Left lobe of liver (tissue), 2 donors: ENCODE results near the gene UQCR11. TPM values are rescaled to one million over a fixed set of nuclear protein-coding genes. Genes with fewer than 3 reads are reported as not detected.

Experiments
- ATAC-seq: fragments of 200-7000 bp; cut with Tn5 transposase; one replicate; pipeline ENCODE4 v1.9.1; 2020; ENCODE audit warnings: mild to moderate bottlenecking, moderate library complexity
- DNase-seq: peaks from one replicate; pipeline ENCODE4 v3.0.0-alpha.2; 2020; ENCODE audit warnings: low spot score
- total RNA-seq: library from RNA; stranded (reverse); gene quantifications from one replicate; pipeline ENCODE4 v1.2.1, GENCODE V29; 2021
- donor health status: DM: no; HTN: no; CAD: no; lungs with moderate emphysema.
- donor health status: DM: no; HTN: yes; CAD: no.

UQCR11 gene
- total RNA-seq, 1 donor from 2014 or later, result 220 TPM

- no peak for DNase-seq
- no peak for ATAC-seq
These were observed 55.8 kb downstream of the UQCR11 start for GRCh38 chr19:1549332-1549945.

Other genes with a start within 250 kb of the UQCR11 start
- 105 TPM for gene NDUFS7, start 221.6 kb downstream of the UQCR11 start, total RNA-seq
- gene GAMT, start 203.9 kb downstream of the UQCR11 start, total RNA-seq, result 214 TPM
- 48.1 TPM for gene DAZAP1, start 197.9 kb downstream of the UQCR11 start, total RNA-seq
- gene RPS15, start 167.1 kb downstream of the UQCR11 start, total RNA-seq, result 410 TPM
- 0.13 TPM for gene APC2, start 155.3 kb downstream of the UQCR11 start, total RNA-seq
- gene C19orf25, start 126.2 kb downstream of the UQCR11 start, total RNA-seq, result 19.2 TPM
- gene PCSK4, start 115.1 kb downstream of the UQCR11 start, total RNA-seq, result 4.8 TPM
- 118 TPM for gene REEP6, start 114.3 kb downstream of the UQCR11 start, total RNA-seq
- 1.6 TPM for gene ADAMTSL5, start 92.4 kb downstream of the UQCR11 start, total RNA-seq
- gene PLK5, start 81.4 kb downstream of the UQCR11 start, total RNA-seq, result not detected
- 11.4 TPM for gene MEX3D, start 37.1 kb downstream of the UQCR11 start, total RNA-seq
- 40.3 TPM for gene MBD3, start 12.6 kb downstream of the UQCR11 start, total RNA-seq
- gene TCF3, start 47.2 kb upstream of the UQCR11 start, total RNA-seq, result 14.2 TPM
- gene ONECUT3, start 148.0 kb upstream of the UQCR11 start, total RNA-seq, result 0.03 TPM
- 1.4 TPM for gene ATP8B3, start 206.8 kb upstream of the UQCR11 start, total RNA-seq
- 19.3 TPM for gene REXO1, start 243.0 kb upstream of the UQCR11 start, total RNA-seq